H1 (cell line): ENCODE results near the gene PLB1. TPM values are rescaled to one million over a fixed set of nuclear protein-coding genes. Genes with fewer than 3 reads are reported as not detected.

Experiments used
- CTCF ChIA-PET: fragments of 300-600 bp; sonication (Branson Sonifier 250); formaldehyde crosslinking; loops from one replicate; lab custom pipeline; 2021; ENCODE audit not compliant: partially characterized antibody; lab: Charles Lee
- POLR2A ChIA-PET: fragments of 300-600 bp; sonication (Branson Sonifier 250); formaldehyde crosslinking; loops from one replicate; lab custom pipeline; 2021; ENCODE audit warnings: inconsistent platforms; ENCODE audit not compliant: partially characterized antibody; lab: Charles Lee
- DNase-seq, 2 experiments: peaks; one replicate each; pipeline versions ENCODE4 v3.0.0 to v3.0.0-alpha.2; 2010 to 2022; ENCODE audit warnings: low spot score in 2 of 2, low read depth in 1 of 2, mixed read lengths in 1 of 2
- FAIRE-seq: peaks from 2 replicates; lab custom pipeline; 2011; peaks lifted over from hg19 to GRCh38; lab: Jason Lieb, UNC
- H2AFZ ChIP-seq: 2 replicates; pipeline ENCODE4 v1.8.1; 2012; ENCODE audit warnings: low read length, inconsistent platforms
- H2AK5ac ChIP-seq: 2 replicates; pipeline ENCODE4 v1.6.1; 2013; ENCODE audit warnings: low read depth, low read length
- H2BK120ac ChIP-seq: replicated peaks from 2 replicates; pipeline ENCODE3; 2013; ENCODE audit warnings: low read depth, low read length, inconsistent platforms
- H2BK12ac ChIP-seq: 2 replicates; pipeline ENCODE4 v1.6.1; 2013; ENCODE audit warnings: low read depth, low read length
- H2BK15ac ChIP-seq: 2 replicates; pipeline ENCODE4 v1.6.1; 2013; ENCODE audit warnings: low read length
- H2BK20ac ChIP-seq: 2 replicates; pipeline ENCODE4 v1.6.1; 2013; ENCODE audit warnings: low read length
- H2BK5ac ChIP-seq: 2 replicates; pipeline ENCODE4 v1.6.1; 2013; ENCODE audit warnings: low read depth, low read length
- H3K14ac ChIP-seq: 2 replicates; pipeline ENCODE4 v1.6.1; 2013; ENCODE audit warnings: inconsistent platforms; ENCODE audit not compliant: insufficient read length
- H3K18ac ChIP-seq: 2 replicates; pipeline ENCODE4 v1.6.1; 2013; ENCODE audit warnings: low read length; ENCODE audit errors: extremely low read depth
- H3K23ac ChIP-seq: 2 replicates; pipeline ENCODE4 v1.6.1; 2013; ENCODE audit warnings: inconsistent platforms; ENCODE audit not compliant: insufficient read length
- H3K23me2 ChIP-seq: 2 replicates; pipeline ENCODE4 v1.6.1; 2013; ENCODE audit warnings: low read depth, low read length
- H3K27ac ChIP-seq: 2 replicates; pipeline ENCODE4 v1.6.1; 2011; ENCODE audit warnings: low read depth, low read length, inconsistent platforms
- H3K27me3 ChIP-seq, 4 experiments: replicated peaks in 1 of 4; 1 replicate in 1 of 4; 2 replicates in 3 of 4; pipeline versions ENCODE4 v1.6.1 to v1.8.1; 2011 to 2013; ENCODE audit warnings: low read length in 3 of 4, mild to moderate bottlenecking in 3 of 4, inconsistent platforms in 2 of 4, mixed read lengths in 2 of 4, moderate library complexity in 1 of 4; ENCODE audit not compliant: control insufficient read depth in 3 of 4, insufficient read depth in 3 of 4; ENCODE audit errors: extremely low read depth in 1 of 4
- H3K36me3 ChIP-seq, 4 experiments: 2 replicates each; pipeline versions ENCODE4 v1.6.1 to v1.8.1; 2011 to 2013; ENCODE audit warnings: mild to moderate bottlenecking in 4 of 4, low read length in 3 of 4, moderate library complexity in 2 of 4, control low read depth in 1 of 4, inconsistent platforms in 1 of 4; ENCODE audit not compliant: insufficient read depth in 4 of 4, control insufficient read depth in 2 of 4
- H3K4ac ChIP-seq: replicated peaks from 2 replicates; pipeline ENCODE3; 2013; ENCODE audit warnings: low read length, low read depth, mixed read lengths, inconsistent platforms; ENCODE audit not compliant: insufficient read length
- H3K4me1 ChIP-seq, 4 experiments: replicated peaks in 1 of 4; 1 replicate in 1 of 4; 2 replicates in 3 of 4; pipeline versions ENCODE4 v1.6.1 to v1.8.1; 2011 to 2013; ENCODE audit warnings: low read length in 3 of 4, inconsistent platforms in 2 of 4, mixed read lengths in 1 of 4; ENCODE audit not compliant: insufficient read depth in 4 of 4, control insufficient read depth in 3 of 4
- H3K4me2 ChIP-seq, 2 experiments: 2 replicates each; pipeline versions ENCODE4 v1.6.1 to v1.8.1; 2011 to 2013; ENCODE audit warnings: low read depth in 2 of 2, low read length in 2 of 2, control low read depth in 1 of 2, inconsistent platforms in 1 of 2, mild to moderate bottlenecking in 1 of 2; ENCODE audit not compliant: insufficient read depth in 1 of 2
- H3K4me3 ChIP-seq, 4 experiments: fragments of 200-600, 300-600 bp in 1 of 4; sonication (generic), shearing (Covaris generic), sonication (Bioruptor Twin) in 1 of 4; 2 replicates each; pipeline versions ENCODE4 v1.5.1 to v1.8.1; 2011 to 2016; ENCODE audit warnings: low read length in 4 of 4, low read depth in 3 of 4, control low read depth in 2 of 4, inconsistent platforms in 2 of 4, mild to moderate bottlenecking in 2 of 4, mixed read lengths in 1 of 4, moderate library complexity in 1 of 4; ENCODE audit not compliant: insufficient read depth in 2 of 4; ENCODE audit errors: extremely low read depth in 1 of 4
- H3K56ac ChIP-seq: replicated peaks from 2 replicates; pipeline ENCODE3; 2013; ENCODE audit warnings: low read depth, mild to moderate bottlenecking, mixed read lengths, low read length, inconsistent platforms; ENCODE audit not compliant: insufficient read length
- H3K79me1 ChIP-seq: 2 replicates; pipeline ENCODE4 v1.6.1; 2013; ENCODE audit warnings: low read depth, low read length, control low read depth
- H3K79me2 ChIP-seq, 2 experiments: 2 replicates each; pipeline versions ENCODE4 v1.6.1 to v1.8.1; 2012 to 2013; ENCODE audit warnings: low read length in 2 of 2, mild to moderate bottlenecking in 2 of 2, inconsistent platforms in 1 of 2; ENCODE audit not compliant: insufficient read depth in 2 of 2, control insufficient read depth in 1 of 2
- H3K9ac ChIP-seq, 4 experiments: replicated peaks in 1 of 4; 1 replicate in 1 of 4; 2 replicates in 3 of 4; pipeline versions ENCODE4 v1.6.1 to v1.8.1; 2011 to 2013; ENCODE audit warnings: low read depth in 3 of 4, low read length in 3 of 4, control low read depth in 2 of 4, mild to moderate bottlenecking in 2 of 4, moderate library complexity in 2 of 4, inconsistent platforms in 1 of 4; ENCODE audit errors: extremely low read depth in 1 of 4
- H3K9me3 ChIP-seq, 2 experiments: 2 replicates each; pipeline versions ENCODE4 v1.6.1 to v1.8.1; 2012 to 2013; ENCODE audit warnings: mild to moderate bottlenecking in 2 of 2, moderate library complexity in 2 of 2, control low read depth in 1 of 2, inconsistent platforms in 1 of 2, low read depth in 1 of 2, low read length in 1 of 2, mixed read lengths in 1 of 2; ENCODE audit not compliant: insufficient read depth in 2 of 2
- H4K20me1 ChIP-seq, 2 experiments: replicated peaks in 1 of 2; 2 replicates each; pipeline versions ENCODE3 to v1.8.1; 2011 to 2013; ENCODE audit warnings: inconsistent platforms in 2 of 2, low read length in 2 of 2, mild to moderate bottlenecking in 1 of 2; ENCODE audit not compliant: insufficient read depth in 2 of 2, control insufficient read depth in 1 of 2
- H4K5ac ChIP-seq: 2 replicates; pipeline ENCODE4 v1.6.1; 2013; ENCODE audit warnings: low read length, low read depth, mixed read lengths, inconsistent platforms; ENCODE audit not compliant: insufficient read length
- H4K8ac ChIP-seq: 2 replicates; pipeline ENCODE4 v1.8.0; 2013; ENCODE audit warnings: mild to moderate bottlenecking, moderate library complexity, low read length, inconsistent platforms; ENCODE audit not compliant: insufficient read depth; ENCODE audit errors: extremely low read depth
- H4K91ac ChIP-seq: replicated peaks from 2 replicates; pipeline ENCODE3; 2013; ENCODE audit warnings: low read length, mixed read lengths, inconsistent platforms; ENCODE audit not compliant: insufficient read length
- ASH2L ChIP-seq: fragments of 200-600, 300-600 bp; sonication (generic); IDR thresholded peaks from one replicate; pipeline ENCODE4 v1.7.1; 2017; ENCODE audit warnings: low read length
- BACH1 ChIP-seq: IDR thresholded peaks from 2 replicates; pipeline ENCODE4 v1.6.1; 2012; ENCODE audit warnings: low read length, improper control_type of control experiment
- CBX5 ChIP-seq: fragments of 300-800, 300-1000 bp; sonication (generic); IDR thresholded peaks from 2 replicates; pipeline ENCODE4 v1.7.1; 2016; ENCODE audit warnings: antibody characterized with exemption, low read length, low read depth
- CREB1 ChIP-seq: IDR thresholded peaks from 2 replicates; pipeline ENCODE4 v1.6.1; 2012; ENCODE audit warnings: inconsistent platforms
- CTCF ChIP-seq, 3 experiments: IDR thresholded peaks; 1 replicate in 2 of 3; 2 replicates in 1 of 3; pipeline versions ENCODE4 v1.5.1 to v1.6.1; 2011; ENCODE audit warnings: low read length in 3 of 3, mild to moderate bottlenecking in 3 of 3, inconsistent platforms in 2 of 3, low read depth in 1 of 3, moderate library complexity in 1 of 3; ENCODE audit not compliant: insufficient read depth in 1 of 3; ENCODE audit errors: control extremely low read depth in 1 of 3
- JUN ChIP-seq: IDR thresholded peaks from 2 replicates; pipeline ENCODE4 v1.6.1; 2011; ENCODE audit warnings: low read depth, mild to moderate bottlenecking, improper control_type of control experiment, low read length
- POU5F1 ChIP-seq: IDR thresholded peaks from 2 replicates; pipeline ENCODE4 v1.6.1; 2011; ENCODE audit warnings: low read depth, mild to moderate bottlenecking, low read length, moderate library complexity
- RBBP5 ChIP-seq: IDR thresholded peaks from 2 replicates; pipeline ENCODE4 v1.7.1; 2012; ENCODE audit warnings: low read depth, mild to moderate bottlenecking, inconsistent platforms, low read length, moderate library complexity, borderline replicate concordance
- SIN3A ChIP-seq, 2 experiments: IDR thresholded peaks in 1 of 2; conservative IDR thresholded peaks in 1 of 2; 2 replicates each; pipeline ENCODE4 v1.6.1; 2011 to 2012; ENCODE audit warnings: low read length in 2 of 2, improper control_type of control experiment in 1 of 2, low read depth in 1 of 2, mild to moderate bottlenecking in 1 of 2
- SRF ChIP-seq: IDR thresholded peaks from 2 replicates; pipeline ENCODE4 v1.6.1; 2011; ENCODE audit warnings: mild to moderate bottlenecking, low read depth, low read length, moderate library complexity
- TCF12 ChIP-seq: IDR thresholded peaks from 2 replicates; pipeline ENCODE4 v1.6.1; 2011; ENCODE audit warnings: low read depth, mild to moderate bottlenecking, low read length
- WGBS, 2 experiments: shearing (Covaris generic) in 1 of 2; methylation state at CpG; one replicate each; pipeline versions ENCODE4 v1.1.6 to v1.1.7; 2013 to 2015; ENCODE audit warnings: low lambda C conversion rate in 2 of 2, mixed read lengths in 2 of 2, inconsistent platforms in 1 of 2, low coverage in 1 of 2, missing lambda C conversion rate in 1 of 2; ENCODE audit not compliant: insufficient replicate concordance in 2 of 2, insufficient coverage in 1 of 2, insufficient read length in 1 of 2; ENCODE audit errors: extremely low coverage in 1 of 2, missing lambda C conversion rate in 1 of 2; 5-methylcytosine and 5-hydroxymethylcytosine counted together
- polyA plus RNA-seq, 7 experiments: library from polyadenylated mRNA; depleted of rRNA in 3 of 7; stranded (reverse) in 5 of 7; unstranded in 2 of 7; fragments of >200 nt in 5 of 7; fragments of 200-250 nt in 2 of 7; gene quantifications; 1 replicate in 5 of 7; 2 replicates in 1 of 7; 4 replicates in 1 of 7; pipeline versions ENCODE4 v1.2.1 to v1.2.3, GENCODE V29; 2011 to 2013; ENCODE audit warnings: missing spikeins in 2 of 7, mixed read lengths in 2 of 7
- total RNA-seq: library from RNA; stranded (reverse); fragmentation: NEBNext Ultra II Directional; extraction: Animal tissue kit (Norgen Biotek cat#: 25700); gene quantifications from 2 replicates; pipeline ENCODE4 v1.2.1, GENCODE V29; 2021

Gene PLB1
- total and polyA plus RNA-seq, 2 of the 8 experiments (the other 6 are each of a cell fraction or from before 2014, with no cell fraction given), result 0.20 to 0.36 TPM

DNA sequence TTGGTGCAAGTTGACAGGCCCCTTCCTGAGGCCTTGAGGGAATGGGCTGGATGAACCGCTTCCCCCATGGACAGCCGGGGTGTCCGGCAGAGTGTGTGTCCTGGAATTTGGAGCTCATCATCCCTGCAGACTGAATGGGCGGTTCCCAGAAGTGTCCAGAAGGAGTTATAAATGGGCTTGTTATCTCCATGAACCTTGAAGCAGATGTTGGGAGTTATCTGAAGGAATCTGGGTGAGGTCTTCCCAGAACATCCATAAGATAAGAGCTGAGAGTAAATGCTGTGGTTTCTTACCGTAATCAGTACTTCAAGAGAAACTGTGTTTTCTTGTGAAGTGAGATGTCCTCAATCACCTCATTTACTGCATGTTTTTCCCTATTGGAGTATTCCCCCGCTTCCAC is 21.1 kb downstream of the PLB1 start:
- H3K4ac ChIP-seq, result no peak overlapping the region
- H3K23ac ChIP-seq, result no peak overlapping the region
- ChIA-PET POLR2A (interaction anchor here (0.6 kb wide), 1 partner anchor 33 kb away, joined by 3 read pairs; no protein-coding TSS in a partner anchor), CTCF (interaction anchor here (2.1 kb wide), 1 partner anchor 24 kb away, joined by 7 read pairs; no protein-coding TSS in a partner anchor)
- H3K4me2 ChIP-seq, result no peak overlapping the region
- H2BK5ac ChIP-seq, result no peak overlapping the region
- no peak overlapping the region for H2AFZ ChIP-seq
- H3K27me3 ChIP-seq, result no peaks in the 10 kb centered on the region; a peak in 1 of 7 replicates
- H3K14ac ChIP-seq, result no peak overlapping the region
- H2BK20ac ChIP-seq, result no peak overlapping the region
- no peak overlapping the region for H4K5ac ChIP-seq
- no peak overlapping the region for H2AK5ac ChIP-seq
- no peak overlapping the region for H2BK12ac ChIP-seq
- H4K8ac ChIP-seq, result no peak overlapping the region
- no peak overlapping the region for H3K18ac ChIP-seq
- DNase-seq (no peak), FAIRE-seq (no peak)
- no peaks in the 10 kb centered on the region for H3K4me1 ChIP-seq
- no peak overlapping the region for H2BK15ac ChIP-seq
- no peak overlapping the region for H4K91ac ChIP-seq
- 91% methylated on average over 6 of the region's 6 CpGs; no CpG with 5 or more reads in 1 of the 2 experiments for WGBS, 2 experiments
- H3K4me3 ChIP-seq, result no peak overlapping the region
- TF ChIP-seq ASH2L (no peak), CREB1 (no peak), BACH1 (no peak), JUN (no peak), CBX5 (no peak), POU5F1 (no peak), RBBP5 (no peak), CTCF (IDR thresholded peaks at IDR 0.05; ENCODE audit: control extremely low read depth in 1 of 3, insufficient read depth in 1 of 3, low read depth in 1 of 3, low read length in 3 of 3) (no peak), SRF (no peak), TCF12 (no peak), SIN3A (conservative IDR thresholded peaks at IDR 0.05 in 1 of 2, IDR thresholded peaks at IDR 0.05 in 1 of 2; ENCODE audit: low read depth in 1 of 2, low read length in 2 of 2) (no peak)
- H2BK120ac ChIP-seq, result no peak overlapping the region
- H3K79me1 ChIP-seq, result no peaks in the 10 kb centered on the region
- H3K9me3 ChIP-seq, result no peaks in the 10 kb centered on the region
- H3K36me3 ChIP-seq, result no peaks in the 10 kb centered on the region
- no peaks in the 10 kb centered on the region for H3K23me2 ChIP-seq
- H3K9ac ChIP-seq, result no peak overlapping the region
- H3K79me2 ChIP-seq, result no peaks in the 10 kb centered on the region
- H3K56ac ChIP-seq, result no peak overlapping the region
- H4K20me1 ChIP-seq, result no peaks in the 10 kb centered on the region
- no peak overlapping the region for H3K27ac ChIP-seq
